Measurements from ENCODE around the gene NRG4. TPM values are rescaled to one million over a fixed set of nuclear protein-coding genes. Genes with fewer than 3 reads are reported as not detected.

NRG4 gene
- total RNA-seq, 3 donors from 2014 or later = 0.15 TPM; not detected in 2

DNA sequence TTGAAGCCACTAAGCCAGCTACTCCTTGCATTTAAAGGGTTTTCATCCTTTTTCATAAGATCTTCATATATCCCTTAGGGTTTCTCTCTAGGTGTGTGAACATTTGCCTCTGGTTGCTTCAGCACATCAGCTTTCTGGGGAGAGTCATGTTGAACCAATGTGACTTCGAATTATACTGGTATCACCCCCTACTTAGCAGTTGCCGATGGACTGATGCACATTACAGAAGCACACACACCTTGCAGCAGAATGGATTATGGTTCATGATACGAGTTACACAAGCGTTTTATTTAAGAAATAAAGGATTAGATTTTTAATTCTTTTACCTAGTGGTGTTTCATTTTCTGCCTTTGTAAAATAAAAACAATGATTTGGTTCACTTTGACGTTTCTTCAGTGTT lies 69.0 kb downstream of the NRG4 start:
- Histone ChIP-seq H3K4me1 (no peaks in the 10 kb centered on the region), H3K36me3 (no peaks in the 10 kb centered on the region), H3K27ac (no peak overlapping the region), H3K4me3 (no peak overlapping the region), H3K27me3 (no peaks in the 10 kb centered on the region), H3K9me3 (no peaks in the 10 kb centered on the region)
- TF ChIP-seq POLR2AphosphoS5 (IDR thresholded peaks at IDR 0.05) (no peak), CTCF (IDR thresholded peaks at IDR 0.05) (no peak), POLR2A (IDR thresholded peaks at IDR 0.05) (no peak)
- DNase-seq (ENCODE audit: low spot score in 2 of 2) = no peak
- intact Hi-C loops (cut with DNase I; ENCODE audit: low total_unique reads) = no loop called here

DNA sequence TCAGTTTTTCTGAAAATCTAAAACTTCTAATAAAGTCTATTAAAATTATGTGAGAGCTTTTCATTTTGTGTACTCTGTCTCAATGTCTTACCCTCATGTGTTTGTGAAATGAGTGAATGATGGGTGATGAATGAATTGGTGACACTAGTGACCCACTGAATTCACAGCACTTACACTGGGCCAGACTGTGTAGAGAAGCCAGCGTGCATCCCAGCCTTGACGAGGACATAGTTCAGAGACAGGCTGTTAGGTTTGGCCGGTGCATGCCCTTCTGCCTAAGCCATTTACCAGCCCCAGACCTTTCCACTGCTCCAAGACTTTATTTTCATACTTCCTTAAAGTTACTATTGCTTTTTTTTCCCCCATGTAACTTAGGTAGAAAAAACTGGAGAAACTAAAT lies 69.8 kb downstream of the NRG4 start:
- no peak for DNase-seq (ENCODE audit: low spot score in 2 of 2)
- Histone ChIP-seq H3K27ac (no peak overlapping the region), H3K27me3 (no peaks in the 10 kb centered on the region), H3K9me3 (no peaks in the 10 kb centered on the region), H3K36me3 (no peaks in the 10 kb centered on the region), H3K4me1 (no peaks in the 10 kb centered on the region), H3K4me3 (no peak overlapping the region)
- intact Hi-C loops (cut with DNase I; ENCODE audit: low total_unique reads) = no loop called here
- TF ChIP-seq POLR2AphosphoS5 (IDR thresholded peaks at IDR 0.05) = no peak
- TF ChIP-seq POLR2A (IDR thresholded peaks at IDR 0.05) = no peak
- no peak for TF ChIP-seq CTCF (IDR thresholded peaks at IDR 0.05)

GRCh38 chr15:75930866-75931265 lies 81.4 kb downstream of the NRG4 start:
- Histone ChIP-seq H3K4me3 (no peak overlapping the region), H3K27me3 (no peaks in the 10 kb centered on the region), H3K9me3 (no peaks in the 10 kb centered on the region), H3K27ac (no peak overlapping the region), H3K36me3 (peaks cover 11% of the 10 kb centered on the region), H3K4me1 (no peaks in the 10 kb centered on the region)
- intact Hi-C loops (cut with DNase I; ENCODE audit: low total_unique reads) = no loop called here
- no peak for DNase-seq (ENCODE audit: low spot score in 2 of 2)
- TF ChIP-seq POLR2A (IDR thresholded peaks at IDR 0.05) (no peak), CTCF (IDR thresholded peaks at IDR 0.05) (no peak), POLR2AphosphoS5 (IDR thresholded peaks at IDR 0.05) (no peak)

DNA sequence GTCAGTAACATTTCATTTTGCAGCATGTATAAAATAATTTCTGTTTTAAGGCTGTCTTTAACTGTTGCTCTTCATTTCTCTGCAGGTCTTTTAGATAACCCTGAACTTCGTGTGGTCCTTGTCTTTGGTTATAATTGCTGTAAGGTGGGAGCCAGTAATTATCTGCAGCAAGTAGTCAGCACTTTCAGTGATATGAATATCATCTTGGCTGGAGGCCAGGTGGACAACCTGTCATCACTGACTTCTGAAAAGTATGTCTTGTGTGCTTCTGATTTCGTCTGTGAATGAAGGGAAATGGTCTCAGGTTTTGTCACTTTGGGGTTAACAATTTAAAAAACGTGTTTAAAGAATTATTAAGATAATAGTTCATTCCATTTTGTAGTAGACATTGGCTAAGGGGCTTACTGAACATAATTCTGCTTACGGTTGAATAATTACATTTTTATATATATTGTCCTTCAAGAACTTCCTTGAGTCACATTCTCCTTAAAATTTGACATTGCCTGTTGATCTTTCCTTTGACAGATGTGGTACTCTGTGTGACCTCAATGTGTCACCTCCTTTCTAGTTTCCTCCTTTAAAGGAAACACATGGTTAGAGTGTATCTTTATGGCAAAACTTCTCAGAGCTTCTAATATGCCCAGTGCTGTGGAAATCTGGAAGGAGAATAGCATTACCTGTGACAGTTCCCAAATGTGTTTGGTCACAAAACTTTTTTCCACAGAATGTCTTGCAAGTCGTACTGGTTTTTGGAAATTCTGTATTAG lies 82.2 kb downstream of the NRG4 start:
- TF ChIP-seq CTCF (IDR thresholded peaks at IDR 0.05) (no peak), POLR2A (IDR thresholded peaks at IDR 0.05) (no peak), POLR2AphosphoS5 (IDR thresholded peaks at IDR 0.05) (no peak)
- no peaks in the 10 kb centered on the region for H3K9me3 ChIP-seq
- no peak for DNase-seq (ENCODE audit: low spot score in 2 of 2)
- H3K27ac ChIP-seq = no peak overlapping the region
- no peaks in the 10 kb centered on the region for H3K27me3 ChIP-seq
- intact Hi-C loops (cut with DNase I; ENCODE audit: low total_unique reads) = no loop called here
- H3K4me1 ChIP-seq = no peaks in the 10 kb centered on the region
- peaks cover 11% of the 10 kb centered on the region for H3K36me3 ChIP-seq
- H3K4me3 ChIP-seq = no peak overlapping the region

GRCh38 chr15:75928680-75929608 lies 83.3 kb downstream of the NRG4 start:
- TF ChIP-seq CTCF (IDR thresholded peaks at IDR 0.05) (no peak), POLR2AphosphoS5 (IDR thresholded peaks at IDR 0.05) (no peak), POLR2A (IDR thresholded peaks at IDR 0.05) (no peak)
- no peak for DNase-seq (ENCODE audit: low spot score in 2 of 2)
- Histone ChIP-seq H3K27me3 (no peaks in the 10 kb centered on the region), H3K9me3 (no peaks in the 10 kb centered on the region), H3K4me1 (no peaks in the 10 kb centered on the region), H3K27ac (no peak overlapping the region), H3K36me3 (peaks cover 6% of the 10 kb centered on the region), H3K4me3 (no peak overlapping the region)
- intact Hi-C loops (cut with DNase I; ENCODE audit: low total_unique reads) = no loop called here
